Activated T-helper 9 cell treated with anti-CD3 and anti-CD28 coated beads, Interleukin-2, amount 50 U/mL, for 16 hours (primary cell): ENCODE measurements around the gene DDX51.
"Not testable (repeated sequence)": the region's sequence is repeated elsewhere in the genome, so short reads cannot be mapped to it uniquely, and the experiment has no call there.

ENCODE experiments used
- DNase-seq: peaks from one replicate; pipeline ENCODE4 v3.0.0-alpha.2; 2020; ENCODE audit warnings: low read depth

DDX51 gene

DNA sequence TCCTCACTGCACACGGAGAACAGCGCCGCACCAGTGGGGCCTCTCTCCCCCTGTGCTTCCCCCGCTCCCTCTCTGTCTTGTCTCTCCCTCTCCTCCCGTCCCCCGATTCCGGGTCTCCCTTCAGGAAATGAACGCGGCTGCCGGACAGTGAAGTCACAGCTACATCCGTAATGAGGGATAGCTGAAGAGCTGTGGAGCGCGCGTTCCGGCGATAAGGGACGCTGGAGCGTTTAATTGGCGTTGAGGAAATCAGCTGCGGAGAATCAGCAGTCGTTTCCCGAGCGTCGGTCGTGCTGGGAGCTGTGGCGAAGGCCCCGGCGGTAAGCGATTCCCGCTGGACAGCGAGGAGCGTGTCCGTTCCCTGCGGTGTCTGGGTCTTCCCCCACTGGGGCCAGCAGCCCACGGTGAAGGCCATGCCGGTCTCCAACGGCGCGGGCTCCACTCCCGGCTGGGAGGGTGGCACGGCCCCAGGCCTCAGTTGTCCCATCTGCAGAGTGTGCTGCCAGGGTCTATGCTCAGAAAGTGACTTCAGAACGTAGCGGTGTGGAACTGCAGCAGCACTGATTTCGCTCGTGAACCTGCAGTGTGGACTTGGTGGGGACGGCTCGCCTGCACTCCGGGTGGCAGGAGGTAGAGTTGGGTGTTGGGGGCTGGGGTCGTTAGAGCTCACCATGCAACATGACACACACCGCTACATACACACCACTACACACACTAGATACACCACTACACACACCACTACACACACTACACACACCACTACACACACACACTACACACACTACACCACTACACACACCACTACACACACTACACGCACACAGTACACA, 11.0 kb upstream of the DDX51 start:
- no peak for DNase-seq

- no peak for DNase-seq
Measured at GRCh38 chr12:132154341-132154761, 10.2 kb upstream of the DDX51 start.

- DNase-seq: peak; percentile 52
Measured at GRCh38 chr12:132153501-132154340, 9.6 kb upstream of the DDX51 start.

GRCh38 chr12:132152953-132153352, 8.8 kb upstream of the DDX51 start:
- DNase-seq: no peak

GRCh38 chr12:132152411-132152821, 8.3 kb upstream of the DDX51 start:
- no peak for DNase-seq

DNA sequence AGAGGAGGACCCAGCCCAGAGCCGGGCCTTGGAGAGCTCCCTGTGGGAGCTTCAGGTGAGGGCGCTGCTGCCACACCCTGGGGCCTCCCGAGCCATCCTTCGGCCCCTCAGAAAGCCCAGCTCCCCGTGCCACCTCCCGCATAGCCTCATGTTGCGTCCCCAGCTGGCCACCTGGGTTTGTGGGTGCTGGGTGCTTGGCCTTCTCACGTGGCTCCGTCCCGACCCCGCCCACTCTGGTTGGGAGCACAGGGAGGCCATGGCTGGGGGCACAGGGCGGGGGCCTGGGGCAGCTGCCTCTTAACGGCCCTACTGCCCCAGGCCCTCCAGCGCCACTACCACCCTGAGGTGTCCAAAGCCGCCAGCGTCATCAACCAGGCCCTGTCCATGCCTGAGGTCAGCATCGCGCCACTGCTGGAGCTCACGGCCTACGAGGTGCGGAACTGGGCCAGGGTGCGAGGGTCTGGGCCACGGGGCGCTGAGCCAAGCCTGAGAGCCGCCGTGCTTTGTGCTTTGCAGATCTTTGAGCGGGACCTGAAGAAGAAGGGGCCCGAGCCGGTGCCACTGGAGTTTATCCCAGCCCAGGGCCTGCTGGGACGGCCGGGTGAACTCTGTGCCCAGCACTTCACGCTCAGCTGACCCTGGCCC, 7.8 kb upstream of the DDX51 start:
- no peak for DNase-seq

GRCh38 chr12:132151145-132151765, 7.1 kb upstream of the DDX51 start:
- no peak for DNase-seq

DNA sequence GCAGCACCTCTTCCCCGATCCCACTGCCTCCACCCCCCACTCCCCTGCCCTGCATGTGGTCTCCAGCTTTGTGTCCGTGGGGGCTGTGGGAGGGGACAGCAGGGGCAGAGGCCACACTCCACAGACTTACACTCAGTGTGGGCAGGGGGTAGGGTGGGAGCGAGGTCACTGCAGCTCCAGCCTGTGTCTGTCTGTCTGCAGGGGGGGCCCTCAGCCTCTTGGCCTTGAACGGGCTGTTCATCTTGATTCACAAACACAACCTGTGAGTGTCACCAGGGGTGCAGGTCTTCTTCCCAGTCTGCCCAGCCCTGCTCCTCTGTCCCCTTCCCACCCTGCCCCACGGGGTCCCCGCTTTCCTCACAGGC, 6.6 kb upstream of the DDX51 start:
- no peak for DNase-seq

GRCh38 chr12:132149526-132149925, 5.4 kb upstream of the DDX51 start:
- not testable (repeated sequence) for DNase-seq

GRCh38 chr12:132148368-132149045, 4.4 kb upstream of the DDX51 start:
- no peak for DNase-seq

DNA sequence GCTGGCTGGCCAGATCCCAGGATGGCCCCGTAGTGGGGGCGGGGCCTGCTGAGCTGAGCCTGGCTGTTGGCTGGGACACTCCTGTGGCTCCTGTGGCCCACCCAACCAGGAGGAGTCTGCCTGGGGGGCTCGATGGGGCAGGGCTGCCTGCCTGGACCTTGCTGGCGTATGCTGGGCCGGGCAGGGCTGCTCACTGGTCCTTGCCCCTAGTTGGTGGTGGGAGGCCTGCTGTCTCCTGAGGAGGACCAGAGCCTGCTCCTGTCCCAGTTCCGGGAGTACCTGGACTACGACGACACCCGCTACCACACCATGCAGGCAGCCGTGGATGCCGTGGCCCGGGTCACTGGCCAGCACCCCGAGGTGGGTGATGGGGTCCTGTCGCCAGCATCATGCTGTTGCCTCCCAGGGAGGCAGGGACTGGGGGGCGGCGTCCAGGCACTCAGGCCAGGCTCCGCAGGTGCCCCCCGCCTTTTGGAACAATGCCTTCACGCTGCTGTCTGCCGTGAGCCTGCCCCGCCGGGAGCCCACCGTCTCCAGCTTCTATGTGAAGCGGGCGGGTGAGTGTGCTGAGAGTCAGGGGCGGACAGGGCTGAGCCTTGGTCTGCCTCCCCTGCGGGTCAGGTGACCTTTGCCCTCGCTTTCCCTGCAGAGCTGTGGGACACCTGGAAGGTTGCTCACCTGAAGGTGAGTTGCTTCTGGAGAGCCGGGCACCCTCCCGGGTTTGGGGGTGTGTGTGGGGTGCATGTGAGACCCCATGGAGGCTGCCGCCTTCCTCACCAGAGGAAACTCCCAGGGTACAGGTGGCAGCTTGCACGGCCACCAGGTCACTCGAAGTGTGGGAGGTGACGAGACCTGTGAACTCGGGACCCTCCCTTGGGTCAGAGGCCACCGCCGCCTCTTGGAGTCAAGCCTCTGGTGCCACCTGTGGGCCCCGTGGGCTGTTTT, 3.6 kb upstream of the DDX51 start:
- no peak for DNase-seq

DNA sequence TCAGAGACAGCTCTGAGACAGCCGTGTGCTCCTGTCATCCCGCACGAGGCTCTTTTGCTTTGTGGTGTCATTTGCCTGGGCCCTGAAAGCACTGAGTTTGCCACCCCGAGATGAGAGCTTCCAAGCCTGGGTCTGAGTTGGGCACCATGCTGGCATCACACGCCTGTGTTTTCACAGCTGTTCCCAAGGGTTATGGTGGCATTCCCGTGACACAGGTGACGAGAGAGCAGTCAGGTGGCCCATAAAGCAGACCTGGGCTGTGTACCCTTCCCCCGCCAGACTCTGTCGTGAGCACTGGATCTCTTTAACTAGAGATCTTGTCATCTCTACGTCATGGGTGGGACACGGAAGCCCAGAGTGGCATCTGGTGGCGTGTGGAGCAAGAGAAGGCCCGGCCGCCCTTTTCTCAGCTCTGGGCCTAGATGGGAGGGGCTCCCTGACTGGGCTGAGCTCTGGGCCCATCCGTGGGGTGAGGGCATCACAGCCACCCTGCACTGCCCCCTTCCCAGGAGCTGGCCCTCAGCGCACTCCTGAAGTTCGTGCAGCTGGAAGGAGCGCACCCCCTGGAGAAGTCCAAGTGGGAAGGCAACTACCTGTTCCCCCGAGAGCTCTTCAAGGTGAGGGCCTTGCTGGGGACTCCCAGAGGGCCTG, 2.8 kb upstream of the DDX51 start:
- DNase-seq: no peak

- DNase-seq: no peak
Measured at GRCh38 chr12:132146098-132146497, 2.0 kb upstream of the DDX51 start.

GRCh38 chr12:132145334-132145733, 1.2 kb upstream of the DDX51 start:
- no peak for DNase-seq

GRCh38 chr12:132144810-132145168, 670 bp upstream of the DDX51 start:
- DNase-seq: no peak

GRCh38 chr12:132143336-132144071, 615 bp downstream of the DDX51 start:
- DNase-seq: peak; percentile 25

DNA sequence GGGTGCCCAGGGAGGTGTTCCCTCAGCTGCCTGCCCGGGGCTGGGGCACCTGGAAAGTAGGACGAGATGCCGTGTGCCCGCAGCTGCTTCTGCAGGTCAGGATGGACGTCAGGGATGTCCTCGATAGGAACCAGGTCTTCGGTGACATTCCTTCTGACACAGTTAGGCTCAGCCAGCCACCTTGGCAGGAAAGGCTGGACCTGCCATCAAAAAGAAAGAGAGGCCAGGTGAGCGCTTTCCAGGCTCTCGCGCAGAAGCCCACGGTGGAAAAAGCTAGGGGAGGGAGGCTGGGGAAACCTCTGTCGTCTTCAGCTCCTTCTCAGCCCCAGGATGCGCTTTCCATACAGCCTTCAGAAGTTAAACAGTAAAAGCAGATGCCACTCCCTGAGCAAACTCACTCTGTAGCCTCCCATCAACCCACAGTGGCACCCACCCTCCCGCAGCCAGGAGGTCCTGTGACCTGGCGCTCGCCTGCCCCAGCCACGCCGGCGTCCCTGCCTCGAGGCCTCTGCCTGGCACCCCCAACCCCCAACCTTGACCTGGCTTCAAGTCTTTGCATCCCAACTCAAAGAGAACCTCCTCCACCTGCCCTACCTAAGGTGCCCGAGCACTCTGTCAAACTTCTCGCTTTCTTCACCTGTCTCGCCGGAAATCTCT, 1.3 kb downstream of the DDX51 start:
- DNase-seq: no peak

DNA sequence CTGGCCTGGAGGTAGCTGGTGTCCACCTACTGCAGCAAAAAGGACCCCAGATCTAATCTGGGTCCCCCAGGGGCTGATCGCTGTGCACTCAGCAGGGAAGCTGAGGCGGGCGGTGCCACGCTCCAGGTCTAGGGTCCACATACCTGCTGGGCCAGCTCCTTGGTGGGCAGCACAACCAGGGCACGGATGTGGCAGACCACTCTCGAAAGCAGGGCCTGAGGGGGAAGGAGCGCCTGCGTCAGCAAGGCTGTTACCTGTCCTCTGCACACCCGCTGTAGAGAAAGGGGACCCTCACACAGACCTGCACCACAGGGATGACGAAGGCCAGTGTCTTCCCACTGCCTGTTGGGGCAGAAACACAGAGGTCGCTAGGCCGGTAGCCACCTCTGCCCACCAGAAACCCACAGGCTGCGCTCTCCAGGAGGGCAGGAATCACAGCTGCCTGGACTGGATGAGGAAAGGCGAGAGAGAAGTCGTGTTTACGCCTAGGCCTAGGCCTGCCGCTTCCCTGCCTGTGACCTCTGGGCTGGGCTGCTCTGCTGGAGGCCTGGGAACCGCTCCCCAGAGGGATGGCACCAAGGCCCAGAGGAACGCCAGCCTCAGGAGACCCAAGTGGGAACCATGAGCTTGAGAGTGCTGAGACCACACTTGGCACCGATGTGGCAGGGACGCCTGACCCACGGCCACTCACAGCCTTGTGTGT, 2.0 kb downstream of the DDX51 start:
- DNase-seq: no peak
